HG03025 (cell line): ENCODE measurements around the gene DHH.

ENCODE experiments used
- ATAC-seq: cut with Tn5 transposase; IDR thresholded peaks from one replicate; pipeline ENCODE4 v1.9.1; 2021; ENCODE audit warnings: mild to moderate bottlenecking, moderate library complexity; ENCODE audit not compliant: unreplicated experiment, low FRiP score

Gene DHH

GRCh38 chr12:49109641-49110463 is 15.3 kb upstream of the DHH start:
- no peak for ATAC-seq

- no peak for ATAC-seq
These were observed 14.4 kb upstream of the DHH start for GRCh38 chr12:49108958-49109404.

- ATAC-seq = no peak
These were observed 11.0 kb upstream of the DHH start for GRCh38 chr12:49105504-49106084.

- no peak for ATAC-seq
These were observed 10.2 kb upstream of the DHH start for GRCh38 chr12:49104822-49105221.

GRCh38 chr12:49100380-49100779 is 5.8 kb upstream of the DHH start:
- ATAC-seq = no peak

GRCh38 chr12:49098703-49099102 is 4.1 kb upstream of the DHH start:
- no peak for ATAC-seq

GRCh38 chr12:49098035-49098451 is 3.4 kb upstream of the DHH start:
- ATAC-seq = no peak

GRCh38 chr12:49097381-49097780 is 2.8 kb upstream of the DHH start:
- ATAC-seq = no peak

- ATAC-seq = no peak
These were observed 369 bp upstream of the DHH start for GRCh38 chr12:49094975-49095365.

- ATAC-seq = no peak
These were observed 825 bp downstream of the DHH start for GRCh38 chr12:49093792-49094159.

GRCh38 chr12:49092816-49093406 is 1.7 kb downstream of the DHH start:
- no peak for ATAC-seq

GRCh38 chr12:49092086-49092815 is 2.4 kb downstream of the DHH start:
- ATAC-seq = no peak

- no peak for ATAC-seq
These were observed 2.8 kb downstream of the DHH start for GRCh38 chr12:49091836-49092085.

- ATAC-seq = no peak
These were observed 3.4 kb downstream of the DHH start for GRCh38 chr12:49091056-49091835.

- no peak for ATAC-seq
These were observed 4.5 kb downstream of the DHH start for GRCh38 chr12:49089821-49090773.

- no peak for ATAC-seq
These were observed 5.7 kb downstream of the DHH start for GRCh38 chr12:49088932-49089330.

GRCh38 chr12:49088150-49088931 is 6.3 kb downstream of the DHH start:
- no peak for ATAC-seq

- no peak for ATAC-seq
These were observed 8.5 kb downstream of the DHH start for GRCh38 chr12:49086116-49086515.

GRCh38 chr12:49084438-49084837 is 10.2 kb downstream of the DHH start:
- ATAC-seq = no peak
